Ovary (tissue), 9 donors: Measurements from ENCODE around the gene ZBTB4. TPM values are rescaled to one million over a fixed set of nuclear protein-coding genes. Genes with fewer than 3 reads are reported as not detected.

Source experiments
- DNase-seq, 5 donors: peaks; one replicate each; pipeline ENCODE4 v3.0.0-alpha.2; 2019 to 2020
- H3K27ac ChIP-seq, 2 donors: fragments of 200-600 bp; one replicate each; pipeline versions ENCODE4 v1.5.1 to v1.8.0; 2019 to 2022
- H3K27me3 ChIP-seq: fragments of 200-600 bp; one replicate; pipeline ENCODE4 v1.8.0; 2022
- H3K36me3 ChIP-seq: fragments of 200-600 bp; sonication (generic); one replicate; pipeline ENCODE4 v1.5.1; 2019
- H3K4me1 ChIP-seq: one replicate; pipeline ENCODE4 v1.8.1; 2013; ENCODE audit warnings: mild to moderate bottlenecking, moderate library complexity; ENCODE audit not compliant: insufficient read depth
- H3K4me3 ChIP-seq: fragments of 200-600 bp; sonication (generic); one replicate; pipeline ENCODE4 v1.5.1; 2017
- H3K9me3 ChIP-seq, 2 donors: fragments of 200-600 bp in 1 of 2; sonication (generic) in 1 of 2; one replicate each; pipeline versions ENCODE4 v1.5.1 to v1.8.1; 2013 to 2019; ENCODE audit warnings: mild to moderate bottlenecking in 1 of 2, moderate library complexity in 1 of 2
- CTCF ChIP-seq, 3 donors: fragments of 450-650 bp in 2 of 3; fragments of 200-600 bp in 1 of 3; IDR thresholded peaks; one replicate each; pipeline versions ENCODE4 v1.5.1 to v1.8.0; 2016 to 2022; ENCODE audit warnings: antibody characterized with exemption in 3 of 3, mild to moderate bottlenecking in 1 of 3
- EP300 ChIP-seq: sonication (generic); formaldehyde crosslinking; IDR thresholded peaks from one replicate; pipeline ENCODE4 v1.6.1; 2017; ENCODE audit warnings: antibody characterized with exemption
- POLR2A ChIP-seq: fragments of 450-650 bp; IDR thresholded peaks from one replicate; pipeline ENCODE4 v1.6.1; 2017; ENCODE audit warnings: antibody characterized with exemption, mild to moderate bottlenecking, moderate library complexity
- WGBS, 3 donors: extraction: QIAGEN DNeasy Blood & Tissue Kit in 1 of 3; methylation state at CpG; one replicate each; pipeline versions ENCODE4 v1.1.5 to v1.1.7; 2013 to 2017; 5-methylcytosine and 5-hydroxymethylcytosine counted together
- intact Hi-C, 4 donors: fragments of 100-400 bp; cut with DNase I; formaldehyde crosslinking; loops; one replicate each; pipeline versions ENCODE4 v1.11.0 to v1.15.1; 2022 to 2023
- polyA plus RNA-seq, 2 donors: library from polyadenylated mRNA; stranded (reverse); fragments of 200-250 nt in 1 of 2; fragments of 350-450 nt in 1 of 2; fragmentation: Illumina TruSeq in 1 of 2; extraction: RNeasy Lipid Tissue Mini Kit (QIAGEN cat#74804) in 1 of 2; gene quantifications; one replicate each; pipeline ENCODE4 v1.2.3, GENCODE V29; 2013 to 2014
- total RNA-seq, 7 donors: library from RNA; depleted of rRNA in 2 of 7; stranded (reverse); fragments of >200 nt in 2 of 7; fragmentation: NEBNext Ultra II Directional in 3 of 7; extraction: Animal tissue kit (Norgen Biotek cat#: 25700) in 3 of 7; gene quantifications; one replicate each; pipeline versions ENCODE4 v1.1.0 to v1.2.4, GENCODE V29; 2016 to 2023
- donor health status: DM: no; HTN: no; CAD: no; lungs with moderate emphysema.
- donor health status: DM: no; HTN: no; CAD: no.
- donor health status: Bipolar disorder and iron deficiency.
- donor health status: DM: yes; HTN: yes; CAD: no.
- donor health status: DM: no; HTN: no; CAD: no.
- donor health status: DM: yes; HTN: yes; CAD: no.

Gene ZBTB4
- total and polyA plus RNA-seq, 9 donors: 39.3 to 123 (median 84.5) TPM

- H3K27me3 ChIP-seq: no peaks in the 10 kb centered on the region
- no peaks in the 10 kb centered on the region for H3K36me3 ChIP-seq
- peak overlapping the region; percentile 98 to 99 for H3K27ac ChIP-seq
- 2 to 6% (median 2%) methylated on average over 8 of the region's 8 CpGs for WGBS, 3 donors
- TF ChIP-seq EP300: no peak
- no peak for TF ChIP-seq POLR2A
- TF ChIP-seq CTCF (IDR thresholded peaks at IDR 0.05): no peak
- H3K9me3 ChIP-seq: no peaks in the 10 kb centered on the region
- intact Hi-C loops: loop anchor here in 1 of 4 donors (10.0 kb wide), 1 partner anchor 205 kb away; the partner anchor contains the start of genes TP53 and WRAP53
- peaks cover 15% of the 10 kb centered on the region for H3K4me1 ChIP-seq
- no peak for DNase-seq
- peak overlapping the region; percentile 84 for H3K4me3 ChIP-seq
Observed at GRCh38 chr17:7480089-7480384, 606 bp upstream of the ZBTB4 start.

GRCh38 chr17:7478276-7479212 is 887 bp downstream of the ZBTB4 start:
- 6 to 16% (median 8%) methylated on average over 28 to 40 of the region's 40 CpGs for WGBS, 3 donors
- Histone ChIP-seq H3K36me3 (no peaks in the 10 kb centered on the region), H3K4me3 (peak overlapping the region; percentile 84), H3K4me1 (peaks cover 17% of the 10 kb centered on the region), H3K27me3 (no peaks in the 10 kb centered on the region), H3K9me3 (no peaks in the 10 kb centered on the region), H3K27ac (peak overlapping the region; percentile 98 to 99)
- no peak for TF ChIP-seq POLR2A
- no peak for TF ChIP-seq EP300
- no peak for TF ChIP-seq CTCF (IDR thresholded peaks at IDR 0.05)
- intact Hi-C loops: loop anchor here in 3 of 4 donors (5.0 kb wide), 1 partner anchor 36 kb away; no protein-coding TSS in a partner anchor
- peak; percentile 68 to 83 (median 78) for DNase-seq

GRCh38 chr17:7477392-7478275 is 1.8 kb downstream of the ZBTB4 start:
- WGBS, 3 donors: 17 to 25% (median 22%) methylated on average over 26 of the region's 26 CpGs
- Histone ChIP-seq H3K36me3 (no peaks in the 10 kb centered on the region), H3K4me3 (peak overlapping the region; percentile 84), H3K27me3 (no peaks in the 10 kb centered on the region), H3K27ac (peak overlapping the region; percentile 72 to 99), H3K4me1 (peaks cover 15% of the 10 kb centered on the region), H3K9me3 (no peaks in the 10 kb centered on the region)
- intact Hi-C loops: loop anchor here in 3 of 4 donors (5.0 kb wide), 1 partner anchor 35 kb away; no protein-coding TSS in a partner anchor
- TF ChIP-seq CTCF (IDR thresholded peaks at IDR 0.05) (peak in 1 of 3 donors; percentile 4), POLR2A (no peak), EP300 (no peak)
- peak; percentile 41 to 69 (median 49) for DNase-seq

- H3K27ac ChIP-seq: peak overlapping the region in 1 of 2 donors; percentile 99
- H3K36me3 ChIP-seq: no peaks in the 10 kb centered on the region
- 73 to 84% (median 77%) methylated on average over 5 of the region's 5 CpGs for WGBS, 3 donors
- H3K4me3 ChIP-seq: peak overlapping the region; percentile 84
- DNase-seq: no peak
- no peaks in the 10 kb centered on the region for H3K27me3 ChIP-seq
- H3K9me3 ChIP-seq: no peaks in the 10 kb centered on the region
- H3K4me1 ChIP-seq: peaks cover 14% of the 10 kb centered on the region
- intact Hi-C loops: loop anchor here in 3 of 4 donors (5.0 kb wide), 1 partner anchor 35 kb away; no protein-coding TSS in a partner anchor
- TF ChIP-seq EP300 (no peak), POLR2A (no peak), CTCF (IDR thresholded peaks at IDR 0.05) (no peak)
Observed at GRCh38 chr17:7476951-7477350, 2.5 kb downstream of the ZBTB4 start.
